Astrocyte of the spinal cord (primary cell): Measurements from ENCODE around the gene FBL.

Source experiments
- DNase-seq: peaks from one replicate; pipeline ENCODE4 v3.0.0; 2011; ENCODE audit warnings: low read depth, low spot score
- H3K4me3 ChIP-seq: 2 replicates; pipeline ENCODE4 v1.5.1; 2011; ENCODE audit warnings: low read depth, mild to moderate bottlenecking, low read length, moderate library complexity
- in situ Hi-C: cut with HindIII; loops from 2 replicates; pipeline ENCODE4 v1.10.0; 2017; ENCODE audit warnings: low sequenced_read_pairs
- TF ChIP-seq, protein P1 (sequence below): IDR thresholded peaks from 2 replicates; pipeline ENCODE4 v1.5.1; 2012; ENCODE audit warnings: low read depth, mild to moderate bottlenecking, low read length, inconsistent platforms

FBL gene

DNA sequence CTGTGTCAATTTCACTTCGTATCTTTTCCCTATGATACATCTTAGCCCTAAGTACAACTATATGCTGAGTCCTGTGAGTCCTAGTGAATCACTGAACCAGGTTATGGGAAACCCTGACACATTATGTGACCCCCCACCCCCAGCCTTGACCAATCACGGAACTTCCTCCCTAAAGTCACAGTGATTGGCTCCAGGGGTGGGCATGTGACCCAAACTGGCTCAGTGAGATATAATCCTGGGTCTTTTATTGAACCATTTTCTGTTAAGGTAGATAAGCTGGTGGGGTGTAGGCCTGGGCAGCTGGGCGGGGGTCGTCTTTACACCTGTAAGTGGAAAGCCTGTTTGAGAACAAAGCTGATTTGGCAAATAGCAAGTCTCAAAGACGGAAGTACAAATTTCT lies 19.8 kb upstream of the FBL start:
- in situ Hi-C loops, result no loop called here
- H3K4me3 ChIP-seq, result no peak overlapping the region
- TF ChIP-seq, protein P1, sequence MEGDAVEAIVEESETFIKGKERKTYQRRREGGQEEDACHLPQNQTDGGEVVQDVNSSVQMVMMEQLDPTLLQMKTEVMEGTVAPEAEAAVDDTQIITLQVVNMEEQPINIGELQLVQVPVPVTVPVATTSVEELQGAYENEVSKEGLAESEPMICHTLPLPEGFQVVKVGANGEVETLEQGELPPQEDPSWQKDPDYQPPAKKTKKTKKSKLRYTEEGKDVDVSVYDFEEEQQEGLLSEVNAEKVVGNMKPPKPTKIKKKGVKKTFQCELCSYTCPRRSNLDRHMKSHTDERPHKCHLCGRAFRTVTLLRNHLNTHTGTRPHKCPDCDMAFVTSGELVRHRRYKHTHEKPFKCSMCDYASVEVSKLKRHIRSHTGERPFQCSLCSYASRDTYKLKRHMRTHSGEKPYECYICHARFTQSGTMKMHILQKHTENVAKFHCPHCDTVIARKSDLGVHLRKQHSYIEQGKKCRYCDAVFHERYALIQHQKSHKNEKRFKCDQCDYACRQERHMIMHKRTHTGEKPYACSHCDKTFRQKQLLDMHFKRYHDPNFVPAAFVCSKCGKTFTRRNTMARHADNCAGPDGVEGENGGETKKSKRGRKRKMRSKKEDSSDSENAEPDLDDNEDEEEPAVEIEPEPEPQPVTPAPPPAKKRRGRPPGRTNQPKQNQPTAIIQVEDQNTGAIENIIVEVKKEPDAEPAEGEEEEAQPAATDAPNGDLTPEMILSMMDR, result no peak
- no peak for DNase-seq

DNA sequence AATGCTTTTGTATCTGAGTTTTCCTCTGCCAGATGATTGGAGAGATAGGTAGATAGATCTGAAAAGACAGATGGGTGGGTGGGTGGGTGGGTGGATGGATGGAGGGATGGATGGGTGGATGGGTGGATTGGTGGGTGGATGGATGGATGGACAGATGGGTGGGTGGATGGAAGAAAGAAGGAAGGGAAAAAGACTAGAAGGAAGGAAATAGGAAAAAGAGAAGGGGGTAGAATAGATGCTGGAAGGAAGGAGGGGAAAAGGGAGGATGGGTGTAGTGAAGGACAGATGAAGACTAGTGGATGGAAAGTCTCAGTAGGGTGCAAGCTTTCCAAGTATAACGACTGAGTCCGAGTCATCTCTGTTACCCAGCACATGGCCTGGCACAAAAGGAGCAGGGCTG lies 19.0 kb upstream of the FBL start:
- in situ Hi-C loops, result no loop called here
- no peak overlapping the region for H3K4me3 ChIP-seq
- no peak for DNase-seq
- TF ChIP-seq, protein P1, result no peak

DNA sequence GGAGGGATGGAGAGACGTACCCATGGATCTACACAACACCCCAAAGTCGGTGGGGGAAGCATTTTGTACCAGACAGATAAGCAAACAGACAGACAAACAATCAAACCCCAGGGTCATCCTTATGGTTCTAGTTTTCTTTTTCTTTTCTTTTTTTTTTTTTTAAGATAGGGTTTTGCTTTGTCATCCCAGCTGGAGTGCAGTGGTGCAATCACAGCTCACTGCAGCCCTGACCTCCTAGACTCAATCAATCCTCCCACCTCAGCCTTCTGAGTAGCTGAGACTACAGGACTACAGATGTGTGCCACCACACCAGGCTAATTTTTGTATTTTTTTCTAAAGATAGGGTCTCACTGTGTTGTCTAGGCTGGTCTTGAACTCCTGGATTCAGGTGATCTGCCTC lies 17.9 kb upstream of the FBL start:
- in situ Hi-C loops, result no loop called here

DNA sequence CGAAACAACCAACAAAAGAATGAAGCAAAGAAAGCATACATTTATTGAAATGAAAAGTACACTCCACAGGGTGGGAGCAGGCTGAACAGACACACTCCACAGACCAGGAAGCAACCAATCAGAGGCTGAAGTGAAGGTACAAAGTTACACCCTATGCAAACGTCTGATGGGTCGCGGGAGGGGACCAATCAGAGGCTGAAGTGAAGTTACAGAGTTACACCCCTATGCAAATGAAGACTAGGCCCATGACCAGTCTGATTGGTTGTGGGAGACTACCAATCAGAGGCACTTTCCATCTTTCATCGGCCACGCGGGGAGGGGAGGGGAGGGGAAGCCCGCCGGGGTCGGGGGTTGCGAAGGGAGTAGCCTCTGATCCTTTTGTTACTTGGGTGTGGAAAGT lies 12.4 kb upstream of the FBL start:
- no peak for DNase-seq
- no peak overlapping the region for H3K4me3 ChIP-seq
- TF ChIP-seq, protein P1, result no peak
- in situ Hi-C loops, result no loop called here

More for the DNA sequence above, 17.9 kb upstream of the FBL start:
- no peak overlapping the region for H3K4me3 ChIP-seq
- TF ChIP-seq, protein P1, result no peak
- DNase-seq, result no peak

DNA sequence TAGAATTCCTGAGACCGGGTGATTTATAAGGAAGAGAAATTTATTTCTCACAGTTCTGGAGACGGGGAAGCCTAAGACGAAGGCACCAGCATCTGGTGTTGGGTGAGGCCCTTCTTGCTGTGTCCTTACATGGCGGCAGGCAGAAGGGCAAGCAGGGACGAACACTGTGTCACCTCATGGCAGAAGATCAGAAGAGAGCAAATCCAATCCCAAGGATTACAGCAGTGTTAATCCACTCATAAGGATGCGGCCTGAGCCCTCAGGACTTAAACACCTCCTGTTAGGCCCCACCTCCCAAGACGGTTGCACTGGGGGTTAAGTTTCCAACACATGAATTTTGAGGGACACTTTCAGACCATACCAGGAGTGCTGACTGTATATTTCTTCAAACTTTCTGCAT lies 6.7 kb upstream of the FBL start:
- TF ChIP-seq, protein P1, result no peak
- H3K4me3 ChIP-seq, result no peak overlapping the region
- in situ Hi-C loops, result no loop called here
- no peak for DNase-seq

DNA sequence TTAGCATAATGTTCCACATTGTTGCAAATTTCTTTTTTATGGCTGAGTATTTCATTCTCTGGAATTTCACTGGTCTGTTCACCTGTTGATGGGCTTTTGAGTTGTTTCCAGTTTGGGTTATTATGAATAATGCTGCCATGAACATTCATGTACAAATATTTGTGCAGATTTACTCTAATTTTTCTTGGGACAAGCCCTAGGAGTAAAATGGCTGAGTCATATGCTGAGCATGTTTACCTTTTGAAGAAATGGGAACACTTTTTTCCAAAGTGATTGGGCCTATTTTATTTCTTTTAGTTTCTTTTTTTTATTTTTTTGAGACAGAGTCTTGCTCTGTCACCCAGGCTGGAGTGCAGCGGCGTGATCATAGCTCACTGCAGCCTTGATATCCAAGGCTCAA lies 4.7 kb upstream of the FBL start:
- H3K4me3 ChIP-seq, result no peak overlapping the region
- DNase-seq, result no peak
- in situ Hi-C loops, result no loop called here
- TF ChIP-seq, protein P1, result no peak

DNA sequence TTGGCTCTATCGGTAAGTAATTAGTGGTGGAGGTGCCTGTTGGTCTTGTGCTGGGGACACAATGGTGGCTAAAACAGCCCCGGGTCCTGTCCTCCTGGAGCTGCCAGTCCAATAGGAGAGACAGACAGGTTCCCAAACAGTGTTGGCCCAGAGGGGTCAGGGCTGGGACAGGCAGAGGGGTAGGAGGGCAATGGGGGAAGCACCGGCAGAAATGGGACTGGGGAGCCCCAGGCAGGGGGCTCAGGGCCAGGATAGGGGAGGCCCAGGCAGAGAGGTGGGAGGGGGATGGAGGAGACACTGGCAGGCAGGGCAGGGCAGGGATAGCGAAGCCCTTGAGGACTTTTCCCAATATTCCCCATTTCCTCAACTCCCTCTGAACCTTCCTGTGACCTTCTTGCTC lies 2.2 kb upstream of the FBL start:
- in situ Hi-C loops, result no loop called here
- no peak overlapping the region for H3K4me3 ChIP-seq
- TF ChIP-seq, protein P1, result no peak
- no peak for DNase-seq
